ENCODE results near the gene AGAP3.

DNA sequence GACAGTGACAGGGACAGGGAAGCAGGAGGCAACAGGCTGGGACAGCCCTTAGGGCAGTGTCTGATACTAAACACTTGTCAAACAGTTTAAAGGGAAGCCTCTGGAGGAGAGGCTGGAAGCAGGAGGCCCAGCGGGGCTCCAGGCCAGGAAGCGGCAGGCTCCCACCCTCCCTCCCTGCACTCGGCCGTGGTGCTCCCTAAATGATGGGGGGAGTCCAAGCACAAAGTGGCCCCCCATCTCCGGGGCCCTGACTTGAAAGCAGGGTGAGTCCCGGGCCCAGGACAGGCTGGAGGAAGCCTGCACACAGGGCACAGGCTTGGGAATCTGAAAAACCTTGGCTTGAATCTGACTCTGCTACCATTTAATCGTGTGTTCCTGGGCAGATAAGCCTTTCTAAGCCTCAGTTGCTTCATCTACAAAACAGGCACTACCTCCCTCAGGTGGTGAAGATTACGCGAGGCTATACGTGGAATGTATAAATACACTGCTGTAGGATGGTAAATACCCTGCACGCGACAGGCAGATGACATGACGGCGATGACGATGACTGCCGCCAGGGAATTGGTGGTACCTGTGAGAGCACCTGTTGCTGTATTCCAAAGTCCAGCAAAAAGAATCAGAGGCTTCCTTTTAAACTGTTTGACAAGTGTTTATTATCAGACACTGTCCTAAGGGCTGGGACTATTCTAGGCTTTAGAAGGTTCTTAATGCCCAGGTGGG is 47.2 kb downstream of the AGAP3 start:
- no peak for TF ChIP-seq POLR2AphosphoS5 (IDR thresholded peaks at IDR 0.05; ENCODE audit: low read depth, low read length)
- TF ChIP-seq, protein P1, sequence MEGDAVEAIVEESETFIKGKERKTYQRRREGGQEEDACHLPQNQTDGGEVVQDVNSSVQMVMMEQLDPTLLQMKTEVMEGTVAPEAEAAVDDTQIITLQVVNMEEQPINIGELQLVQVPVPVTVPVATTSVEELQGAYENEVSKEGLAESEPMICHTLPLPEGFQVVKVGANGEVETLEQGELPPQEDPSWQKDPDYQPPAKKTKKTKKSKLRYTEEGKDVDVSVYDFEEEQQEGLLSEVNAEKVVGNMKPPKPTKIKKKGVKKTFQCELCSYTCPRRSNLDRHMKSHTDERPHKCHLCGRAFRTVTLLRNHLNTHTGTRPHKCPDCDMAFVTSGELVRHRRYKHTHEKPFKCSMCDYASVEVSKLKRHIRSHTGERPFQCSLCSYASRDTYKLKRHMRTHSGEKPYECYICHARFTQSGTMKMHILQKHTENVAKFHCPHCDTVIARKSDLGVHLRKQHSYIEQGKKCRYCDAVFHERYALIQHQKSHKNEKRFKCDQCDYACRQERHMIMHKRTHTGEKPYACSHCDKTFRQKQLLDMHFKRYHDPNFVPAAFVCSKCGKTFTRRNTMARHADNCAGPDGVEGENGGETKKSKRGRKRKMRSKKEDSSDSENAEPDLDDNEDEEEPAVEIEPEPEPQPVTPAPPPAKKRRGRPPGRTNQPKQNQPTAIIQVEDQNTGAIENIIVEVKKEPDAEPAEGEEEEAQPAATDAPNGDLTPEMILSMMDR (IDR thresholded peaks at IDR 0.05 in 2 of 3, conservative IDR thresholded peaks at IDR 0.05 in 1 of 3; ENCODE audit: borderline replicate concordance in 1 of 3, insufficient read depth in 1 of 3, low read depth in 2 of 3, low read length in 2 of 3) = no peak
- TF ChIP-seq TCF7L2 (IDR thresholded peaks at IDR 0.05; ENCODE audit: borderline replicate concordance, extremely low read depth, insufficient read depth, insufficient read length) = no peak
- TF ChIP-seq EZH2 (IDR thresholded peaks at IDR 0.05) = no peak
- TF ChIP-seq, protein P2, sequence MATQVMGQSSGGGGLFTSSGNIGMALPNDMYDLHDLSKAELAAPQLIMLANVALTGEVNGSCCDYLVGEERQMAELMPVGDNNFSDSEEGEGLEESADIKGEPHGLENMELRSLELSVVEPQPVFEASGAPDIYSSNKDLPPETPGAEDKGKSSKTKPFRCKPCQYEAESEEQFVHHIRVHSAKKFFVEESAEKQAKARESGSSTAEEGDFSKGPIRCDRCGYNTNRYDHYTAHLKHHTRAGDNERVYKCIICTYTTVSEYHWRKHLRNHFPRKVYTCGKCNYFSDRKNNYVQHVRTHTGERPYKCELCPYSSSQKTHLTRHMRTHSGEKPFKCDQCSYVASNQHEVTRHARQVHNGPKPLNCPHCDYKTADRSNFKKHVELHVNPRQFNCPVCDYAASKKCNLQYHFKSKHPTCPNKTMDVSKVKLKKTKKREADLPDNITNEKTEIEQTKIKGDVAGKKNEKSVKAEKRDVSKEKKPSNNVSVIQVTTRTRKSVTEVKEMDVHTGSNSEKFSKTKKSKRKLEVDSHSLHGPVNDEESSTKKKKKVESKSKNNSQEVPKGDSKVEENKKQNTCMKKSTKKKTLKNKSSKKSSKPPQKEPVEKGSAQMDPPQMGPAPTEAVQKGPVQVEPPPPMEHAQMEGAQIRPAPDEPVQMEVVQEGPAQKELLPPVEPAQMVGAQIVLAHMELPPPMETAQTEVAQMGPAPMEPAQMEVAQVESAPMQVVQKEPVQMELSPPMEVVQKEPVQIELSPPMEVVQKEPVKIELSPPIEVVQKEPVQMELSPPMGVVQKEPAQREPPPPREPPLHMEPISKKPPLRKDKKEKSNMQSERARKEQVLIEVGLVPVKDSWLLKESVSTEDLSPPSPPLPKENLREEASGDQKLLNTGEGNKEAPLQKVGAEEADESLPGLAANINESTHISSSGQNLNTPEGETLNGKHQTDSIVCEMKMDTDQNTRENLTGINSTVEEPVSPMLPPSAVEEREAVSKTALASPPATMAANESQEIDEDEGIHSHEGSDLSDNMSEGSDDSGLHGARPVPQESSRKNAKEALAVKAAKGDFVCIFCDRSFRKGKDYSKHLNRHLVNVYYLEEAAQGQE (IDR thresholded peaks at IDR 0.05; ENCODE audit: low read depth) = no peak
- no peak for TF ChIP-seq POLR2A (IDR thresholded peaks at IDR 0.05; ENCODE audit: borderline replicate concordance, extremely low read depth, insufficient read depth, insufficient read length)
- TF ChIP-seq RAD21 (IDR thresholded peaks at IDR 0.05; ENCODE audit: low read depth) = no peak
- no peak for TF ChIP-seq CEBPB (IDR thresholded peaks at IDR 0.05; ENCODE audit: low read depth)
- TF ChIP-seq EGR1 (IDR thresholded peaks at IDR 0.05; ENCODE audit: low read depth) = no peak
- no peak for TF ChIP-seq SP1 (IDR thresholded peaks at IDR 0.05; ENCODE audit: low read depth)
- TF ChIP-seq, protein P3, sequence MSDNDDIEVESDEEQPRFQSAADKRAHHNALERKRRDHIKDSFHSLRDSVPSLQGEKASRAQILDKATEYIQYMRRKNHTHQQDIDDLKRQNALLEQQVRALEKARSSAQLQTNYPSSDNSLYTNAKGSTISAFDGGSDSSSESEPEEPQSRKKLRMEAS (IDR thresholded peaks at IDR 0.05) = no peak
